Erythroblast (primary cell): ENCODE results near the gene PRDM12.

Experiments used
- DNase-seq, 2 experiments: peaks; one replicate each; lab custom pipeline; 2025; lab: John Stamatoyannopoulos, UW
- GATA1 ChIP-seq: IDR thresholded peaks from 2 replicates; pipeline ENCODE4 v1.6.1; 2011; ENCODE audit warnings: low read depth, mild to moderate bottlenecking, control low read depth, low read length, moderate library complexity
- POLR2A ChIP-seq: IDR thresholded peaks from 2 replicates; pipeline ENCODE4 v1.6.1; 2011; ENCODE audit warnings: mild to moderate bottlenecking, low read length

The PRDM12 gene

DNA sequence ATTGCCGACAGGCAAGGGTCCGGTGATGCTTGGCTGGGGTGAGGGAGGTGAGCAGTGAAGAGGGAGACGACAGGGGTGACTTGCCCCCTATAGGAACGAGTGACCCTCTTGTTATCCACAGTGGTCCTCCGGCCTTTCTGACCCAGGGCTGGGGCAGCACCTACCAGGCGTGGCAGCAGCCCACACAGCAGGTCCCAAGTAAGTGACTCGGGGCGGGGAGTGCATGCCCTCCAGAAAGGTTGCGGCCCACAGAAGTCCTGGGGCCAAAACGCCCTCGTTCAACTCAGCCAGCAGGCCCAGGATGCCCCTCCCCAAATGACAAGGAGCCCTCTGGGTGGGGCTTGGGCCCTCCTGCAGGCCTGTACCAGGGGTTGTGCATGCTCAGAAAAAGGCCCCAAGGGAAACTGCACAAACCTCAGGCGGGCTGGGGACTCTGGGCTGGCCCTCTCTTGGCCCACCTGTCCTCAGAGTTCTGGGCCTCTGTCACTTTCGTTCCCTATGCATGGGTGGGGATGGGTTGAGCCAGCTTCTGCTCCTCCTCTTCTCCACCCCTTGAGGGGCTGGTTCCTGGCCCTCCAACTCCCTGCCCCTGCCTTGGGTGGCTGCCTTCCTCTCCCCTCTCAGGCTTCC is 32.2 kb upstream of the PRDM12 start:
- no peak for DNase-seq
- TF ChIP-seq GATA1 (no peak), POLR2A (no peak)

DNA sequence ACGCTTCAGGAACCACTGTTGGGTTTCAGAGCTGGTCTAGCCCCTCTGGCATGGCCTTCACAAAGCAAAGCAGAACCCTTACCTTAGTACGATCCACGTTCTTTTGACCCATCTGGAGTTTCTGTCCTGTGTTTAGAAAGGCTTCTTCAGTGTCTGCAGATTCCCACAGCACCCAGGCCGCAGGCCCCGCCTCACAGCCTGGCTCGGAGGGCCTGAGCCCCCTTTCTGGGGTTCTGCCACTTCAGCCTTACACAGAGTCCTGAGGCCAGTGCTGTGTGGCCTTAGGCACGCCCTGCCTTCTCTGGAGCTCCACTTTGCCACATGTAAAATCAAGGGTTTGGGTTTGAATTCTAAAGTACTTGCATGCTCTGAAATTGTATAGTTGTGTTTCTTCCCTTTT is 31.6 kb upstream of the PRDM12 start:
- TF ChIP-seq GATA1 (no peak), POLR2A (no peak)

DNA sequence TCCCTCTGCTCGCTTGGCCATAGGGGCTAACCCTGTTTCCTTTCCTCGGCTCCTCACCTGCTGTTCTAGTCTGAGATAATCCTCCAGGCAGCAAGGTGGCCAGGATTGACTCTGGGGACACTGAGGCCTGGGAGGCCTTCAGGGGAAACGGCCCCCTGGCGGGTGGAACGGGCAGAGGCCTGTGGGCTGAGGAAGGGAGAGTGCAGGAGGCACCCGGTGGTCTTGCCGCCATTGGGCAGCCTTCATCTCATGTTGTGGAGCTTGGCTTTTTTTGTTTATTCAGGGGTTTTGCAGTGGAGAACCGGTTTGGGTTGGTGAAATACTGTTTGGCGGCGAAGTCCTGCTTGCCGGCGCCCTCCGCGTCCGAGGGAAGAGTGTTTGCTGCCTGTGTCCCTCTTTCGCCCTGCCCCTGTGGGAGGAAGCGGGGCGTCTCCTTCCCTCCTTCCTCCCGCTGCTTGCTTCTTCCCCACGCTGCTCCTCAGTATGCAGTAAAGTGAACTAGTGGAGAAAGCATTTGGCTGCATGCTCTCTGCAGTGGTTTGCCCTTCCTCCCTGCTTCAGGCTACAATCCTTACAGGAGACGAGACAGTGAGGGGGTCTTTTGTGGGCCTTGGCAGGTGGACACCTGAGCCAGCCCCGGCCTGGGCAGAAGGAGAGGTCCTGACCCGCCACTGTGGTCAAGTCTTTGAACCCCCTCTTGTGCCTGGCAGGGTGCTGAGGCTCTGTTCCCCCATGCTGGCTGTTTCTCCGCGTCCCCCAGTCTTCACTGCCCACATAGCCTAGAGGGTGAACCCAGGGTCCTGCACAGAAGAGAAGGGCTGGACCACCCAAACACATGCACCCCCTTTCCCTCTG is 30.8 kb upstream of the PRDM12 start:
- TF ChIP-seq GATA1 (no peak), POLR2A (no peak)
- DNase-seq: no peak

More for the DNA sequence above, 31.6 kb upstream of the PRDM12 start:
- no peak for DNase-seq

DNA sequence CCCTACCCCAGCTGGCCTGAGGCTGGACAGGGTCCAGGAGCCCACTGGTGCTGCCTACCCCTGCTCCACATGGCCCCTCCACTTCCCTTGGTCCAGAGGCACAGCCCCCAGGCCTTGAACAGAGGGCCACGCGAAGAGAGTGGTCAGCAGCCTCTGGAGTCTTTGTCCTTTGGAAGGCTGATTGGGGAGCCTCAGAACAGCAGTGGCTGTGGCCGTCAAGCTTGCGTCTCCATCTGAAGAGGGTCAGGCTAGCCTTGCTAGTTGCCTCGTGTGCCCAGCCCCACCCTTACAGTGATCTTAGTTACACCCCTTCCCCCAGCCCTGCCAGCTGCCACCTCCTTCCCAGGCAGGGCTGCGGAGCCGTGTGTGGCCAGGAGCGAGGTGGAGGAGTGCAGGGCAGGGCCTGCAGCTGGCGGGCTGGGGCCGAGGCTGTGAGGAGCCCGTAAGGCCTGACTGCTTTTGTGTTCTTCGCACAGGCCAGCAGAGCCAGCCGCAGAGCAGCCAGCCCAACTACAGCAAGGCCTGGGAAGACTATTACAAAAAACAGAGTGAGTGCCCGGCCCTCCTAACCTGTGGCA is 30.1 kb upstream of the PRDM12 start:
- no peak for DNase-seq
- no peak for TF ChIP-seq GATA1
- TF ChIP-seq POLR2A: no peak

DNA sequence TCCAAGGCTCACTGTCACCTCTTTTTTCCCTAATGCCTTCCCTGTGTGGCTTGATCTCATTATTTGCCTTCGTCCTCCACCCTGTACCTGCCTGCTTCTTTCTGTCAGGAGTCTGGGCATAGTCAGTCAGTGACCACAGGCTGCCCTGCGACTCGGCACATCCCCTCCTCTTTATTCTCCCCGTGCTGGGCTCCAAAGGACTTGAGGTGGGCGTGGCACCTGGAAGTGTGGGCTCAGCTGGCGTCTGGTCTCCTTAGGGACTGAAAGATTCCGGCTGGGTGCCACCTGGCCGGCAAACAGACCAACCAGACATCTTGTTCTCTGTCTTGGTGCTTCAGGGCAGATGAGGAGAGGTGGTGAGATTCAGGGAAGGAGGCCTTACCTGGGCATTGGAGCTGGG is 29.6 kb upstream of the PRDM12 start:
- DNase-seq: no peak
- TF ChIP-seq GATA1 (no peak), POLR2A (no peak)

DNA sequence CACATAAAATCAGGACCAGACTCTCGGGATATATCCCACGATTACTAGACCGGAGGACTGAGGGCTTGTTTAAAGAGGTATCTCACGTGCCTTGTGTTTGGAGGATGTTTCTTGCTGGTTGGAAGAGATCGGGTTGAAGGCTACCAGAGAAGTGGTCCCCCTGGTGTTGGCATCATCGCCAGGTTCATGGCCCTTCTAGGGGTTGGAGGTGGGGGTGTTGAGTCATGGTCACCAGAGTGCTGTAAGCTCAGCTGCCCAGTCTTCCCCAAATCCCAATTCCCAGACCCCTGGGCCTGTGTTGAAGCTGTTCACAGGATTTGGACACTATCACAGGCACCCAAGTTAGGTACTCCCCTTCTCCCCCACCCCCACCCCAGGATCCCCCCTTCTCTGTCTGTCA is 29.1 kb upstream of the PRDM12 start:
- no peak for DNase-seq
- TF ChIP-seq GATA1 (no peak), POLR2A (no peak)

DNA sequence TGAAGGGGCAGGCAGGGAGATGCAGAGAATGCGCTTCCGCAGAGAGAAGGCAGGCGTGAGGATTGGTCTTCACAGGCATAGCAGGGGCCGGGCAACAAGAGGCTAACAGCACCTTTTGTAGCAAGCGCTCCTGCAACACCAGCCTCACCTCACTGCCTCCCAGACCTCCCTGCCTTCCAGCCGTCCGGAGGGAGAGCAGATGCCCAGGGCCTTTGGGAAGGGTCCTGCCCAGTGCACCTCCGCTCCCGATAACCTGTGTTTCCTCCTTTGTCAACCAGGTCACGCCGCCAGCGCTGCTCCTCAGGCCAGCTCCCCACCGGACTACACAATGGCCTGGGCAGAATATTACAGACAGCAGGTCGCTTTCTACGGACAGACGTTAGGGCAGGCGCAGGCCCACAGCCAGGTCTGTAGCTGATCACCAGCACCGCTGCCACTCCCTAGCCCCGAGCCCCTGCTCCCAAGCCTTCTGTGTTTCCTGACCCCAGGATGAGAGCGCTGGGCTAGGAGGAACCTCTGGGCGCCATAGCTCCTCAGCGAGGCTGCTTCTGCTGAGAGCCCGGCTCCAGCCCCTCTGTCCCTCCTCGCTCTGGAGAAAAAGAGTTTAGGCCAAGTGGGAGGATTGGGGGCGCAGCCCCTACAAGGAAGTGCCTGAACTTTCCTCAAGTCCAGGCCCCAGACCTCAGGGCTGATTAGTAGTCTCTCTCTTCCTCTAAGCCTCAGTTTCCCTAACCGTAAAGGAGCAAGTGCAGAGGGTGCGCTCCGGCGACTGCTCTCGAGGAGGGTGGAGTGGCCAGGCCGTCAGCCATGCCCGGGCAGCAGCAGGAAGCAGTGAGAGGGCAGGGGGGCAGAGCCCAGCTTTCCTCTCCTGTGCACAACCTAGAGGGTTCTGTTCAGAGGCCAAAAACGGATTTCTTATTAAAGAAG is 28.4 kb upstream of the PRDM12 start:
- TF ChIP-seq POLR2A (no peak), GATA1 (no peak)
- DNase-seq: no peak

DNA sequence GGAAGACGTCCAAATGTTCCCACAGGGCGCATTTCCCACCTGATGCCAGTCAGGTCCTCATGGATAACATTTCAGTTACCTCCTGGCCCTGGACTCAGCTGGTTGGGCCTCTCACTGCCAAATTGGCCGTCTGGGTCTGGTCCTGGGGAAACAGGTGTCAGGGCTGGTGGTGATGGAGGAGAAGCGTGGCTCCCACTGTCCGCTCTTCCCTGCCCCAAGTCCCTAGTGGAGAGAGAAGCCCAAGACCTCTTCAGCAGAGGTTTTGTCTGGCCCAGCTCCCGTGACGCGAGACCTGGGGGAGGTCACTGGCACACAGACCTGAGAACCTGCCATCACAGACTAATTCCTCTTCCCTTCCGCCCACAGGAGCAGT is 27.8 kb upstream of the PRDM12 start:
- no peak for DNase-seq
- TF ChIP-seq POLR2A (no peak), GATA1 (no peak)

DNA sequence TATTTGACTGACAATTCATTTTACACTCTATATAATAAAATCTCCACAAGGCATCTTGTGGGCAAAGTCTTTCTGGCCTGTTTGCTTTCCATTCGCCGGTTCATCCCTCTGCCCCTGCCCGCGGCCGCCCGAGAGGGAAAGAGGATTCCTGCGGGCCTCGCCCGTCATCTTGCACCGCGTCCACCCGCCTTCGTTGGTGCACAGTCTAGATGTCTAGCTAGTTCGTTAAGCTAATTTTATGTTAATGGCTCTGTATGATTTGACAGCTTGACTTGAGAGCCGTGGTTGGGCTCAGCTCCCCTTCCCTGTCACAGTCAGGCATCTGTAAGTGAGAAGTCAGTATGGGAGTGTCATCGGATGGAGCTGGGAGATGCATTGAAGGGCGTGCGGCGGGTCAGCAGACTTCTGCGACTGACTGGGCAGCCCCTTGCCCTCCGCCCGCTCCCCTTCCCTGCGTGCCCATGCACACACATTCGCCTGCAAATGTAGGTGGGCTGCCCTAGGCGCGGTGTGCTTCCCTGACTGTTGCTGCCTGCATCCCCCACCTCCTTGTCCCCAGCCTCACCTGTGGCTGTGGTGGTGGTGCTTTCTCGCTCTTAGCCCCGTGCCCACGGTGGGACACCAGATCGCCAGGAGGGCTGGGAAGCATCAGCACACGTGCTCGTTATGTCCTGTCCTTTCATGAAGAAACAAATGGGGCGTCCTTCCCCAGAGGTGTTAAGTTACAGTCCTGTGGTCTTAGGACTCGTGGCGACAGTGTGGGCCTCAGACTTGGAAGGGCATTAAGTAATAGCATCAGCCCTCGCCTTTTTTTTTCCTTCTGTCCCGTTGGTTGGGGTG is 25.9 kb upstream of the PRDM12 start:
- no peak for DNase-seq
- no peak for TF ChIP-seq GATA1
- no peak for TF ChIP-seq POLR2A

DNA sequence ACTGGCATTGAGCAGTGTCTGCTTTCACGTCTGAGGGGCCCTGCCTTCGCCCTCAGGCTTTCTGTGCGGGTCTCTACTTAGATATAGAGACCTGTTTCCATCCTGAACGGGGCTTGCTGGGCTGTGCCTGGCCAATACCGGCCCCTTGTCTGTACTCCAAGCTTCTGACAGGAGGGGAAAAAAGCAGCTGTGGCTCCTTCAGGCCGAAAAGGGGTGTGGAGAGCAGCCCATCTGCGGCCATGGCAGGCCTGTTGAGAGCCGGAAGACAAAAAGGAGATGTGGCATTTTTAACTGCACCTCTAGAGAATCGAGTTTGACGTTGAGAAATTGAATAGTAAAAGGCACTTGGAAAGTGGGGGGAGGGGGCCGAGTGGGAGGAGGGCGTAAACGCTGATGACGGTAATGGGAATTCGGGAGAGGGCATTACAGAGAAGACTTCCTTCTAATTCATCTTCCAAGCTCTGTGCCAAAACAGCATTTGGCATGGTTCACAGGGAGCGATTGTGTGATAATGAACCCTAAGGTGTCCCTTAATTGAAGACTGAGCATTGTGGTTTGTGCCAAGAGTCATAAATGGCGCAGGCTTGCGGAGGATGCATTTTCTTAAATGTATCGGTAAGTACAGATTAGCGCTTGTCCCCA is 25.1 kb upstream of the PRDM12 start:
- TF ChIP-seq GATA1: no peak
- no peak for TF ChIP-seq POLR2A
- no peak for DNase-seq

DNA sequence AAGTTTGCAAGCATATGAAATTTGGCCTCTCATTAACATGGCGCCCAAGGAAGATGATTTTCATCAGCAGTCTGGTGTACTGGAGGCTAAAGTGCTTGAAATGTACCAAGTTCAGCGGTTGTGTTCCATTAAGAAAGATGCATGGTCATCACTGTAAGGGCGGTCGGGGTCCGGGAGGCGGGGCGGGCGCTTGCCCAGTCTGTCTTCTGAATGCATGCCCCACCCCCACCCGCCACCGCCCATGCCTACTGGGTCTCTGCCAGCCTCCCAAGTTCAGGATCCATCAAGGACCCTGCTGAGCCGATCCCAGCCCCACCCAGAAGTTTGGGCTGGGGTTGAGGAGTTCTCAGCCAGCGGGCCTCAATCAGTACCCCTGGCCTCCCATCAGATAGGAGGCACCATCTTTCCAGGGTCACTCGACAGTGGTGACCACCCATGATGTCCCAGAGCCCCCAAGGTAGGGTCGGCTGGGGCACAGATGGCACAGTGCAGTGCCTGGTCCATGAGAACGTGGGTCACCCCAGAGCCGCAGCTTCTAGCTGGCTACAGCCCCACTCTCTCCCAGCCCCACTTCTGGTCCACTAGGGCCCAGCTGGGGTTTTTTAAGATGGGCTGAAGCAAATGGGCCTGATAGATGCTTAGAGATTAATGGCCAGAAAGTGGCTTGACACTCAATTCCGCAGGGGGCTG is 24.4 kb upstream of the PRDM12 start:
- no peak for DNase-seq
- TF ChIP-seq POLR2A (no peak), GATA1 (no peak)
